Osteoblast (primary cell): Measurements from ENCODE around the gene PHACTR2. TPM values are rescaled to one million over a fixed set of nuclear protein-coding genes. Genes with fewer than 3 reads are reported as not detected.
"Not testable (repeated sequence)": the region's sequence is repeated elsewhere in the genome, so short reads cannot be mapped to it uniquely, and the experiment has no call there.

Source experiments
- DNase-seq: peaks from one replicate; pipeline ENCODE4 v3.0.0; 2011; ENCODE audit warnings: low spot score, mixed read lengths; ENCODE audit not compliant: insufficient read length; ENCODE audit errors: missing footprints
- H2AFZ ChIP-seq: 2 replicates; pipeline ENCODE4 v1.6.0; 2011; ENCODE audit warnings: mild to moderate bottlenecking, low read length
- H3K27ac ChIP-seq: 2 replicates; pipeline ENCODE4 v1.5.1; 2011; ENCODE audit warnings: mild to moderate bottlenecking, low read depth, low read length, moderate library complexity
- H3K27me3 ChIP-seq: 2 replicates; pipeline ENCODE4 v1.6.0; 2012; ENCODE audit warnings: mild to moderate bottlenecking, control low read depth, inconsistent platforms, low read length, moderate library complexity; ENCODE audit not compliant: insufficient read depth
- H3K36me3 ChIP-seq: 2 replicates; pipeline ENCODE4 v1.5.1; 2011; ENCODE audit warnings: mild to moderate bottlenecking, low read length, control low read depth, moderate library complexity; ENCODE audit not compliant: insufficient read depth
- H3K4me1 ChIP-seq: 2 replicates; pipeline ENCODE4 v1.5.1; 2011; ENCODE audit warnings: mild to moderate bottlenecking, low read length, control low read depth, moderate library complexity; ENCODE audit not compliant: insufficient read depth
- H3K4me2 ChIP-seq: 2 replicates; pipeline ENCODE4 v1.6.0; 2011; ENCODE audit warnings: mild to moderate bottlenecking, low read length; ENCODE audit not compliant: insufficient read depth
- H3K4me3 ChIP-seq: fragments of 200-600 bp; sonication (generic); 3 replicates; pipeline ENCODE4 v1.5.1; 2012; ENCODE audit warnings: mild to moderate bottlenecking, low read length, inconsistent platforms; ENCODE audit not compliant: insufficient read depth
- H3K79me2 ChIP-seq: 2 replicates; pipeline ENCODE4 v1.6.0; 2012; ENCODE audit warnings: mild to moderate bottlenecking, low read length, control low read depth, inconsistent platforms; ENCODE audit not compliant: insufficient read depth
- H3K9me3 ChIP-seq: 2 replicates; pipeline ENCODE4 v1.5.1; 2011; ENCODE audit warnings: low read depth, low read length, control low read depth
- H4K20me1 ChIP-seq: 2 replicates; pipeline ENCODE4 v1.6.0; 2012; ENCODE audit warnings: mild to moderate bottlenecking, low read length, control low read depth; ENCODE audit not compliant: insufficient read depth
- CTCF ChIP-seq: IDR thresholded peaks from 2 replicates; pipeline ENCODE4 v1.5.1; 2011; ENCODE audit warnings: mild to moderate bottlenecking, low read depth, low read length, moderate library complexity; ENCODE audit errors: extremely low read depth
- total RNA-seq: library from RNA; depleted of rRNA; stranded (reverse); fragments of >200 nt; gene quantifications from 2 replicates; pipeline ENCODE4 v1.2.3, GENCODE V29; 2012

The PHACTR2 gene
- total RNA-seq, 1 donor, result 71.7 TPM

- H3K79me2 ChIP-seq, result no peaks in the 10 kb centered on the region
- no peak overlapping the region for H3K4me3 ChIP-seq
- no peaks in the 10 kb centered on the region for H3K27me3 ChIP-seq
- peaks cover under 1% of the 10 kb centered on the region for H3K4me1 ChIP-seq
- H3K36me3 ChIP-seq, result peaks cover 50% of the 10 kb centered on the region
- H2AFZ ChIP-seq, result no peak overlapping the region
- H3K9me3 ChIP-seq, result no peaks in the 10 kb centered on the region
- no peak for DNase-seq
- H3K4me2 ChIP-seq, result no peak overlapping the region
- no peak overlapping the region for H3K27ac ChIP-seq
- no peaks in the 10 kb centered on the region for H4K20me1 ChIP-seq
- no peak for TF ChIP-seq CTCF
These were observed 101.2 kb downstream of the PHACTR2 start for GRCh38 chr6:143778926-143779325.

- Histone ChIP-seq H3K9me3 (no peaks in the 10 kb centered on the region), H2AFZ (no peak overlapping the region), H4K20me1 (no peaks in the 10 kb centered on the region), H3K36me3 (peaks cover 36% of the 10 kb centered on the region), H3K4me3 (no peak overlapping the region), H3K27me3 (no peaks in the 10 kb centered on the region), H3K27ac (no peak overlapping the region), H3K79me2 (no peaks in the 10 kb centered on the region), H3K4me2 (no peak overlapping the region), H3K4me1 (no peaks in the 10 kb centered on the region)
- DNase-seq, result no peak
- no peak for TF ChIP-seq CTCF
These were observed 104.7 kb downstream of the PHACTR2 start for GRCh38 chr6:143782481-143782880.

- Histone ChIP-seq H3K27ac (no peak overlapping the region), H4K20me1 (no peaks in the 10 kb centered on the region), H3K4me1 (no peaks in the 10 kb centered on the region), H2AFZ (no peak overlapping the region), H3K27me3 (no peaks in the 10 kb centered on the region), H3K4me3 (no peak overlapping the region), H3K36me3 (peaks cover 33% of the 10 kb centered on the region), H3K4me2 (no peak overlapping the region), H3K9me3 (no peaks in the 10 kb centered on the region), H3K79me2 (no peaks in the 10 kb centered on the region)
- no peak for DNase-seq
- TF ChIP-seq CTCF, result no peak
These were observed 105.3 kb downstream of the PHACTR2 start for GRCh38 chr6:143783077-143783476.

GRCh38 chr6:143784316-143784715, 106.6 kb downstream of the PHACTR2 start:
- no peaks in the 10 kb centered on the region for H3K27me3 ChIP-seq
- H3K4me3 ChIP-seq, result no peak overlapping the region
- no peak for TF ChIP-seq CTCF
- no peak overlapping the region for H2AFZ ChIP-seq
- H3K4me2 ChIP-seq, result no peak overlapping the region
- DNase-seq, result no peak
- no peaks in the 10 kb centered on the region for H3K4me1 ChIP-seq
- no peaks in the 10 kb centered on the region for H3K79me2 ChIP-seq
- no peaks in the 10 kb centered on the region for H4K20me1 ChIP-seq
- peaks cover 40% of the 10 kb centered on the region for H3K36me3 ChIP-seq
- H3K9me3 ChIP-seq, result no peaks in the 10 kb centered on the region
- H3K27ac ChIP-seq, result no peak overlapping the region

- H3K36me3 ChIP-seq, result peaks cover 38% of the 10 kb centered on the region
- not testable (repeated sequence) for H3K4me1 ChIP-seq, H3K4me2 ChIP-seq, DNase-seq, H3K9me3 ChIP-seq, H3K79me2 ChIP-seq, H4K20me1 ChIP-seq, H2AFZ ChIP-seq, H3K27me3 ChIP-seq, H3K27ac ChIP-seq, H3K4me3 ChIP-seq
These were observed 108.6 kb downstream of the PHACTR2 start for GRCh38 chr6:143786371-143786770.
